Chondrocyte (in vitro differentiated cells): ENCODE data around the gene CRAMP1. TPM values are rescaled to one million over a fixed set of nuclear protein-coding genes. Genes with fewer than 3 reads are reported as not detected.

ENCODE experiments used
- DNase-seq: peaks from one replicate; pipeline ENCODE4 v3.0.0; 2021; ENCODE audit warnings: mixed read lengths, low spot score
- H3K27ac Mint-ChIP-seq: one replicate; pipeline ENCODE4 v1.8.0; 2021; ENCODE audit warnings: mild to moderate bottlenecking, moderate library complexity, mixed read lengths; ENCODE audit not compliant: unreplicated experiment
- H3K27me3 Mint-ChIP-seq: 2 replicates; pipeline ENCODE4 v1.8.0; 2021; ENCODE audit warnings: low read depth, mixed read lengths
- H3K36me3 Mint-ChIP-seq: 2 replicates; pipeline ENCODE4 v1.8.0; 2021; ENCODE audit warnings: low read depth, mixed read lengths
- H3K4me1 Mint-ChIP-seq: 2 replicates; pipeline ENCODE4 v1.8.0; 2021; ENCODE audit warnings: low read depth, mild to moderate bottlenecking, mixed read lengths
- H3K4me3 Mint-ChIP-seq: one replicate; pipeline ENCODE4 v1.8.0; 2021; ENCODE audit warnings: mild to moderate bottlenecking, moderate library complexity, mixed read lengths; ENCODE audit not compliant: unreplicated experiment
- H3K9me3 Mint-ChIP-seq: 2 replicates; pipeline ENCODE4 v1.8.0; 2021; ENCODE audit warnings: low read depth, mixed read lengths
- total RNA-seq: library from RNA; stranded (reverse); gene quantifications from 3 replicates; pipeline ENCODE4 v1.2.1, GENCODE V29; 2021
- TF ChIP-seq, protein P1 (sequence below): fragments of 200-600 bp; sonication (generic); IDR thresholded peaks from 2 replicates; pipeline ENCODE4 v1.5.0; 2021; ENCODE audit warnings: antibody characterized with exemption, mild to moderate bottlenecking, moderate library complexity

The CRAMP1 gene
- total RNA-seq, 1 donor from 2014 or later = 20.5 TPM

DNA sequence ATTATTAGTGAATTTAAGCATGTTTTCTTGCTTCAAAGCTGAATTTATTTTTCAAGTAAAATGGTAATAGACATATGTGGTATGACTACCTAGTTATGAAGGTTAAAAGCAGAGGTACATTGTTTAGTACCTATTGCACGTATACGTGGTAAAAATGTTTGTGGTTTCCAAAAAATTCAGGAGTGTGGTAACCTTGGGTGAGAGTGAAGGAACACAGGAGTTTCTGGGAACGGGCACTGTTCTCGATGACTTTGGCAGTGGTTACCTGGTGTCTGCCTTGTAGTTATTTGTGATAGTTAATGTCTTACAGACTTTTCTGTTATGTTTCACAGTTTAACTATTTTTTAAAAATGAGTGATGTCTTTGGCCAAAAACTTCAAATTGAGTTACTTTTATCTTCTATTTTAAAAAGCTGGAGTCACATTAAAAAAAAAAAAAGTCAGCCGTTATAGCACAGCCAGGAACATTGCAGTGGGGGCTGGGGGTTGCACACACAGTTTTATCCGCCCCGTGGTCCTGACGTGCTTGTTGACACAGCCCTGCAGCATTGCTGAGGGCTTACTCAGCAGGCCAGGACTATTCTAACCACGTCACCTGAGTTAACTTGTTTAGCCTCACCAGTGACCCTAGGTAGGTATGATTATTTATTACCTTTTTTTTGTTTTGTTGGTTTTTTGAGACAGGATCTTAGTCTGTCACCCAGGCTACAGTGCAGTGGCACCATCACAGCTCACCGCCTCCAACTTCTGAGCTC, 76.8 kb downstream of the CRAMP1 start:
- peak overlapping the region; percentile 90 for H3K27ac Mint-ChIP-seq
- no peak for DNase-seq
- H3K4me1 Mint-ChIP-seq = peaks cover 46% of the 10 kb centered on the region
- peaks cover 13% of the 10 kb centered on the region for H3K36me3 Mint-ChIP-seq
- no peaks in the 10 kb centered on the region for H3K9me3 Mint-ChIP-seq
- H3K4me3 Mint-ChIP-seq = no peak overlapping the region
- no peaks in the 10 kb centered on the region for H3K27me3 Mint-ChIP-seq
- TF ChIP-seq, protein P1, sequence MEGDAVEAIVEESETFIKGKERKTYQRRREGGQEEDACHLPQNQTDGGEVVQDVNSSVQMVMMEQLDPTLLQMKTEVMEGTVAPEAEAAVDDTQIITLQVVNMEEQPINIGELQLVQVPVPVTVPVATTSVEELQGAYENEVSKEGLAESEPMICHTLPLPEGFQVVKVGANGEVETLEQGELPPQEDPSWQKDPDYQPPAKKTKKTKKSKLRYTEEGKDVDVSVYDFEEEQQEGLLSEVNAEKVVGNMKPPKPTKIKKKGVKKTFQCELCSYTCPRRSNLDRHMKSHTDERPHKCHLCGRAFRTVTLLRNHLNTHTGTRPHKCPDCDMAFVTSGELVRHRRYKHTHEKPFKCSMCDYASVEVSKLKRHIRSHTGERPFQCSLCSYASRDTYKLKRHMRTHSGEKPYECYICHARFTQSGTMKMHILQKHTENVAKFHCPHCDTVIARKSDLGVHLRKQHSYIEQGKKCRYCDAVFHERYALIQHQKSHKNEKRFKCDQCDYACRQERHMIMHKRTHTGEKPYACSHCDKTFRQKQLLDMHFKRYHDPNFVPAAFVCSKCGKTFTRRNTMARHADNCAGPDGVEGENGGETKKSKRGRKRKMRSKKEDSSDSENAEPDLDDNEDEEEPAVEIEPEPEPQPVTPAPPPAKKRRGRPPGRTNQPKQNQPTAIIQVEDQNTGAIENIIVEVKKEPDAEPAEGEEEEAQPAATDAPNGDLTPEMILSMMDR = no peak

DNA sequence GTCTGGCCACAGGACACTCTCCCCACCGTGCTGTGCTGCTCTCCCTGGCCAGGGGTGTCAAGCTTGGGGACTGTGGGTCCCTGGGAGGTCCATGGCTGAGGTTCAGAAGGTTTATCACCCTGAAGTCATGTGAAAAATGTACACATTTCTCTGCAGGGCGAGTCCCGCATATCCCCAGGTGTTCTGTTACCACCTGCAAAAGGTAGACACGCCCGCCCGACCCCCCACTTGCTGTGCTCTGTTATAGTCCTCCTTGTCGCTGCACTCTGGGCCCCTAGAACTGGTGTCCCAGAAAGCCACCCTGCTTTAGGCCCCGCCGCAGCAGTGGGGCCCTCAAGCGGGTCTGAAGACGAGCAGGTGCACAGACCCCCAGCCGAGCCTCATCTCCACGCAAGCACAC, 77.7 kb downstream of the CRAMP1 start:
- H3K9me3 Mint-ChIP-seq = no peaks in the 10 kb centered on the region
- DNase-seq = no peak
- peaks cover 46% of the 10 kb centered on the region for H3K4me1 Mint-ChIP-seq
- H3K4me3 Mint-ChIP-seq = no peak overlapping the region
- no peaks in the 10 kb centered on the region for H3K27me3 Mint-ChIP-seq
- peak overlapping the region; percentile 90 for H3K27ac Mint-ChIP-seq
- H3K36me3 Mint-ChIP-seq = peaks cover 18% of the 10 kb centered on the region
- TF ChIP-seq, protein P1 = no peak

DNA sequence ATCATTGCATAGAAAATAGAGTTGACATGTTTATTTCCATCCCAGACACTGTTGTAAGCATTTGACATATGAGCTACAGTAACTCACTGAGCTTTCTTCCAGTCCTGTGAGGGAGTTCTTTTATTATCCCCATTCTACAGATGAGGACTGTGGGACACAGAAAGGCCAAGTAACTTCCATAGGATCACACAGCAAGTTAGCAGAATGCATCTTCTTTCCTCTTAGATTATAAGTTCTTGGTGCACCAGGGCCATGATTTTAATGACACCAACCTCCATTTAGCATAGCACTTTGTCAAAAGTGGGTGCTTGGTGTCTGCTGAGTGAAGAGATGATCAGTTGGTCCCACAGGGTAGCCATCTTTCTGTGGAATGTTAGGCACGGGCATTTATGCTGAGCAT, 78.7 kb downstream of the CRAMP1 start:
- Mint-ChIP-seq H3K4me3 (no peak overlapping the region), H3K36me3 (peaks cover 18% of the 10 kb centered on the region), H3K27ac (peak overlapping the region; percentile 79), H3K27me3 (no peaks in the 10 kb centered on the region), H3K4me1 (peaks cover 46% of the 10 kb centered on the region), H3K9me3 (no peaks in the 10 kb centered on the region)
- TF ChIP-seq, protein P1 = no peak
- DNase-seq = no peak

DNA sequence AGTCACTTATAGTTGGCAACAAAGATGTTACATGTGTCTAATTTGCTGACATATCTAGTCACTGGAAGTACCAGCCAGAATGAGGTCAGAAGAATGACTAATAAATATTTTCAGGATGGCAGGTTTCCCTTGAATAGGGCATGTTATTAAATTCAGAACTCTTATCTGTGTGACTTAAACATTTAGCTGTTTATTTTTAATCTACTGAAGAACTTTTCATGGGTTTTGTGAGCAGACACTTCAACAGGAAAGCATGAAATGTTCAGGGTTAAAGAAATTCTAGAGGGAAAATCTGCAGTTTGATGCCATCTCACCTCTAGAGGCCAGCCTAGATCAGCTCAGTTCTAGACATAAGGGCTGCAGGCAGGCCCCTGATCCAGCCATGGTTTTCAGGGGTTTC, 79.1 kb downstream of the CRAMP1 start:
- Mint-ChIP-seq H3K4me1 (peaks cover 46% of the 10 kb centered on the region), H3K27ac (peak overlapping the region; percentile 79), H3K9me3 (no peaks in the 10 kb centered on the region), H3K36me3 (peaks cover 18% of the 10 kb centered on the region), H3K27me3 (no peaks in the 10 kb centered on the region), H3K4me3 (no peak overlapping the region)
- no peak for DNase-seq
- TF ChIP-seq, protein P1 = peak; percentile 58

DNA sequence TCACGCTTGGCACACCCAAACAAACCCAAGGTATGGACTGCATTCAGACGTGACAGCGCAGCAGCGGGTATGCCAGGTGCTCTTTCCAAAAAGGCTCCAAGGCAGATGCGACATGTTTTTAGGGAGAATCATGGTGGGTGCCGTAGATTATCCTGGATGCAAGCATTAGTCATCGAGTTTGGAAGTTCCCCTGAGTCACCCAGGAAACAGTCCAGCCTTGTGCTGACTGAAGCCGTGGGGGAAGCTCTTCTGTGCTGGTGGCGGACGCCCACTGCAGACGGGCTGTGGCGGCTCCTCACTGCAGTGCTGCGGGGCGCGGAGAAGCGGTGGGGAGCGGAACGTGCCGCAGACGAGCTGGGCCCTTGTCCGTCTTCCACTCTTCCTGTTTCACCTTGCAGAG, 79.8 kb downstream of the CRAMP1 start:
- DNase-seq = no peak
- TF ChIP-seq, protein P1 = no peak
- H3K4me3 Mint-ChIP-seq = no peak overlapping the region
- no peaks in the 10 kb centered on the region for H3K27me3 Mint-ChIP-seq
- H3K27ac Mint-ChIP-seq = peak overlapping the region; percentile 79
- H3K4me1 Mint-ChIP-seq = peaks cover 46% of the 10 kb centered on the region
- H3K9me3 Mint-ChIP-seq = no peaks in the 10 kb centered on the region
- peaks cover 20% of the 10 kb centered on the region for H3K36me3 Mint-ChIP-seq
